GM23338 (cell line): ENCODE results near the gene LTBP3. TPM values are rescaled to one million over a fixed set of nuclear protein-coding genes. Genes with fewer than 3 reads are reported as not detected.

ENCODE experiments used
- ATAC-seq: fragments of 200-7000 bp; cut with Tn5 transposase; 3 replicates; pipeline ENCODE4 v1.9.1; 2020
- DNase-seq: peaks from one replicate; pipeline ENCODE4 v3.0.0-alpha.2; 2015; ENCODE audit warnings: low spot score
- H2AFZ ChIP-seq: fragments of 200-600 bp; sonication (generic); 2 replicates; pipeline ENCODE4 v1.8.0; 2016; ENCODE audit warnings: antibody characterized with exemption, mild to moderate bottlenecking, moderate library complexity
- H3F3A ChIP-seq: fragments of 200-600 bp; sonication (generic); replicated peaks from 2 replicates; pipeline ENCODE4 v1.8.0; 2017; ENCODE audit warnings: antibody characterized with exemption, mixed run types, low read depth
- H3K27ac ChIP-seq: fragments of 200-600 bp; sonication (generic); 2 replicates; pipeline ENCODE4 v1.6.1; 2016; ENCODE audit warnings: low read depth
- H3K27me3 ChIP-seq: fragments of 200-600 bp; sonication (generic); 2 replicates; pipeline ENCODE4 v1.8.0; 2016; ENCODE audit warnings: mild to moderate bottlenecking, mixed run types, moderate library complexity; ENCODE audit not compliant: insufficient read depth
- H3K36me3 ChIP-seq: fragments of 200-600 bp; sonication (generic); 2 replicates; pipeline ENCODE4 v1.8.0; 2016; ENCODE audit warnings: mild to moderate bottlenecking; ENCODE audit not compliant: insufficient read depth
- H3K4me1 ChIP-seq: fragments of 200-600 bp; sonication (generic); 2 replicates; pipeline ENCODE4 v1.8.0; 2016; ENCODE audit warnings: mild to moderate bottlenecking, moderate library complexity; ENCODE audit not compliant: insufficient read depth
- H3K4me2 ChIP-seq: fragments of 200-600 bp; sonication (generic); 2 replicates; pipeline ENCODE4 v1.7.1; 2017; ENCODE audit warnings: mixed run types
- H3K4me3 ChIP-seq: fragments of 200-600 bp; sonication (generic); 2 replicates; pipeline ENCODE4 v1.6.1; 2016; ENCODE audit warnings: mixed run types
- H3K79me2 ChIP-seq: fragments of 200-600 bp; sonication (generic); replicated peaks from 2 replicates; pipeline ENCODE4 v1.8.0; 2017; ENCODE audit warnings: mild to moderate bottlenecking; ENCODE audit not compliant: insufficient read depth
- H3K9me2 ChIP-seq: fragments of 200-600 bp; sonication (generic); 2 replicates; pipeline ENCODE4 v1.8.0; 2017; ENCODE audit not compliant: insufficient read depth
- H4K20me1 ChIP-seq: fragments of 200-600 bp; sonication (generic); replicated peaks from 2 replicates; pipeline ENCODE4 v1.8.0; 2017; ENCODE audit warnings: mild to moderate bottlenecking; ENCODE audit not compliant: insufficient read depth
- H3K27ac Mint-ChIP-seq: 2 replicates; pipeline ENCODE4 v1.8.0; 2020; ENCODE audit warnings: inconsistent platforms, mild to moderate bottlenecking, moderate library complexity, mixed read lengths
- H3K27me3 Mint-ChIP-seq: 3 replicates; pipeline ENCODE4 v1.8.0; 2022; ENCODE audit warnings: low read depth, mild to moderate bottlenecking, moderate library complexity, mixed read lengths, inconsistent platforms; ENCODE audit not compliant: insufficient read depth, poor library complexity
- H3K36me3 Mint-ChIP-seq: 3 replicates; pipeline ENCODE4 v1.8.0; 2021; ENCODE audit warnings: low read depth, mild to moderate bottlenecking, inconsistent platforms, moderate library complexity, mixed read lengths
- H3K4me1 Mint-ChIP-seq: 3 replicates; pipeline ENCODE4 v1.8.0; 2020; ENCODE audit warnings: mild to moderate bottlenecking, inconsistent platforms, mixed read lengths
- H3K4me3 Mint-ChIP-seq: 3 replicates; pipeline ENCODE4 v1.8.0; 2021; ENCODE audit warnings: moderate library complexity, mild to moderate bottlenecking, inconsistent platforms, mixed read lengths
- H3K9me3 Mint-ChIP-seq: 3 replicates; pipeline ENCODE4 v1.8.0; 2020; ENCODE audit warnings: moderate library complexity, mild to moderate bottlenecking, inconsistent platforms, mixed read lengths
- EZH2 ChIP-seq: fragments of 200-600 bp; sonication (generic); IDR thresholded peaks from one replicate; pipeline ENCODE4 v1.8.0; 2017; ENCODE audit warnings: antibody characterized with exemption, mild to moderate bottlenecking, low read depth; ENCODE audit not compliant: unreplicated experiment
- EZH2phosphoT487 ChIP-seq: fragments of 200-600 bp; sonication (generic); IDR thresholded peaks from one replicate; pipeline ENCODE4 v1.8.1; 2018; ENCODE audit warnings: antibody characterized with exemption; ENCODE audit not compliant: unreplicated experiment
- JUNB ChIP-seq: IDR thresholded peaks from one replicate; pipeline ENCODE4 v1.6.1; 2016; ENCODE audit warnings: antibody characterized with exemption; ENCODE audit not compliant: unreplicated experiment
- NANOG ChIP-seq: IDR thresholded peaks from 2 replicates; pipeline ENCODE4 v1.6.1; 2016; ENCODE audit warnings: antibody characterized with exemption, borderline replicate concordance
- ZNF331 ChIP-seq: fragments of 250-450 bp; sonication (Bioruptor Pico); IDR thresholded peaks from 2 replicates; pipeline ENCODE4 v1.5.0; 2020; ENCODE audit warnings: low read depth, mild to moderate bottlenecking, moderate library complexity
- polyA plus RNA-seq: library from polyadenylated mRNA; unstranded; fragments of >200 nt; fragmentation: Nextera tagmentation; extraction: Ambion mirVana; gene quantifications from 2 replicates; pipeline ENCODE4 v1.2.1, GENCODE V29; 2016
- total RNA-seq: library from RNA; depleted of rRNA; stranded (reverse); fragments of >200 nt; shearing (Covaris generic); gene quantifications from 2 replicates; pipeline ENCODE4 v1.2.3, GENCODE V29; 2014
- TF ChIP-seq, protein P1 (sequence below): fragments of 250-450 bp; sonication (Bioruptor Pico); IDR thresholded peaks from 2 replicates; pipeline ENCODE4 v1.5.0; 2020; ENCODE audit warnings: mild to moderate bottlenecking, moderate library complexity

LTBP3 gene
- total and polyA plus RNA-seq, 2 experiments from 2014 or later = 9.5 to 29.2 TPM

- peaks cover 80% of the 10 kb centered on the region for H3K4me1 Mint-ChIP-seq
- no peak for DNase-seq
- H3K36me3 Mint-ChIP-seq = no peaks in the 10 kb centered on the region
- H3K27ac ChIP-seq = no peak overlapping the region; the same call in 1 of the 2 replicates
- no peak overlapping the region for H3K4me3 ChIP-seq
- H2AFZ ChIP-seq = no peak overlapping the region
- no peak for TF ChIP-seq EZH2phosphoT487
- H3K9me2 ChIP-seq = no peaks in the 10 kb centered on the region
- H3K27me3 ChIP-seq = no peaks in the 10 kb centered on the region
- 0 out of 2 replicates have a peak overlapping the region, but pooled peaks have one; percentile 54 for H3K4me2 ChIP-seq
- H3K9me3 Mint-ChIP-seq = no peaks in the 10 kb centered on the region; the same call in 2 of the 3 replicates
- no peak for ATAC-seq
- H3K4me1 ChIP-seq = peaks cover 71% of the 10 kb centered on the region
- peaks cover 19% of the 10 kb centered on the region for H3F3A ChIP-seq
- H3K36me3 ChIP-seq = no peaks in the 10 kb centered on the region
- no peak overlapping the region for H3K27ac Mint-ChIP-seq
- no peak overlapping the region; the same call in 2 of the 3 replicates for H3K4me3 Mint-ChIP-seq
- H4K20me1 ChIP-seq = no peaks in the 10 kb centered on the region
- no peaks in the 10 kb centered on the region for H3K79me2 ChIP-seq
- H3K27me3 Mint-ChIP-seq = peaks cover 30% of the 10 kb centered on the region
These were observed 67.0 kb downstream of the LTBP3 start for GRCh38 chr11:65491163-65491465.

GRCh38 chr11:65489706-65490320 lies 68.3 kb downstream of the LTBP3 start:
- Histone ChIP-seq H2AFZ (no peak overlapping the region), H3K79me2 (no peaks in the 10 kb centered on the region), H3K27me3 (no peaks in the 10 kb centered on the region), H3K27ac (peak overlapping the region; percentile 98), H3K4me1 (peaks cover 79% of the 10 kb centered on the region), H3K4me2 (peak overlapping the region; percentile 76), H3K9me2 (no peaks in the 10 kb centered on the region), H4K20me1 (no peaks in the 10 kb centered on the region), H3F3A (peaks cover 19% of the 10 kb centered on the region), H3K36me3 (no peaks in the 10 kb centered on the region), H3K4me3 (no peak overlapping the region)
- peak overlapping the region; percentile 34; the same call in 1 of the 3 replicates for H3K4me3 Mint-ChIP-seq
- DNase-seq (no peak), ATAC-seq (no peak)
- no peaks in the 10 kb centered on the region; the same call in 2 of the 3 replicates for H3K9me3 Mint-ChIP-seq
- peaks cover 89% of the 10 kb centered on the region for H3K4me1 Mint-ChIP-seq
- peaks cover 35% of the 10 kb centered on the region for H3K27me3 Mint-ChIP-seq
- TF ChIP-seq ZNF331 (CRISPR knock-in tag) (no peak), JUNB (no peak), EZH2phosphoT487 (no peak), NANOG (no peak), EZH2 (no peak)
- TF ChIP-seq, protein P1, sequence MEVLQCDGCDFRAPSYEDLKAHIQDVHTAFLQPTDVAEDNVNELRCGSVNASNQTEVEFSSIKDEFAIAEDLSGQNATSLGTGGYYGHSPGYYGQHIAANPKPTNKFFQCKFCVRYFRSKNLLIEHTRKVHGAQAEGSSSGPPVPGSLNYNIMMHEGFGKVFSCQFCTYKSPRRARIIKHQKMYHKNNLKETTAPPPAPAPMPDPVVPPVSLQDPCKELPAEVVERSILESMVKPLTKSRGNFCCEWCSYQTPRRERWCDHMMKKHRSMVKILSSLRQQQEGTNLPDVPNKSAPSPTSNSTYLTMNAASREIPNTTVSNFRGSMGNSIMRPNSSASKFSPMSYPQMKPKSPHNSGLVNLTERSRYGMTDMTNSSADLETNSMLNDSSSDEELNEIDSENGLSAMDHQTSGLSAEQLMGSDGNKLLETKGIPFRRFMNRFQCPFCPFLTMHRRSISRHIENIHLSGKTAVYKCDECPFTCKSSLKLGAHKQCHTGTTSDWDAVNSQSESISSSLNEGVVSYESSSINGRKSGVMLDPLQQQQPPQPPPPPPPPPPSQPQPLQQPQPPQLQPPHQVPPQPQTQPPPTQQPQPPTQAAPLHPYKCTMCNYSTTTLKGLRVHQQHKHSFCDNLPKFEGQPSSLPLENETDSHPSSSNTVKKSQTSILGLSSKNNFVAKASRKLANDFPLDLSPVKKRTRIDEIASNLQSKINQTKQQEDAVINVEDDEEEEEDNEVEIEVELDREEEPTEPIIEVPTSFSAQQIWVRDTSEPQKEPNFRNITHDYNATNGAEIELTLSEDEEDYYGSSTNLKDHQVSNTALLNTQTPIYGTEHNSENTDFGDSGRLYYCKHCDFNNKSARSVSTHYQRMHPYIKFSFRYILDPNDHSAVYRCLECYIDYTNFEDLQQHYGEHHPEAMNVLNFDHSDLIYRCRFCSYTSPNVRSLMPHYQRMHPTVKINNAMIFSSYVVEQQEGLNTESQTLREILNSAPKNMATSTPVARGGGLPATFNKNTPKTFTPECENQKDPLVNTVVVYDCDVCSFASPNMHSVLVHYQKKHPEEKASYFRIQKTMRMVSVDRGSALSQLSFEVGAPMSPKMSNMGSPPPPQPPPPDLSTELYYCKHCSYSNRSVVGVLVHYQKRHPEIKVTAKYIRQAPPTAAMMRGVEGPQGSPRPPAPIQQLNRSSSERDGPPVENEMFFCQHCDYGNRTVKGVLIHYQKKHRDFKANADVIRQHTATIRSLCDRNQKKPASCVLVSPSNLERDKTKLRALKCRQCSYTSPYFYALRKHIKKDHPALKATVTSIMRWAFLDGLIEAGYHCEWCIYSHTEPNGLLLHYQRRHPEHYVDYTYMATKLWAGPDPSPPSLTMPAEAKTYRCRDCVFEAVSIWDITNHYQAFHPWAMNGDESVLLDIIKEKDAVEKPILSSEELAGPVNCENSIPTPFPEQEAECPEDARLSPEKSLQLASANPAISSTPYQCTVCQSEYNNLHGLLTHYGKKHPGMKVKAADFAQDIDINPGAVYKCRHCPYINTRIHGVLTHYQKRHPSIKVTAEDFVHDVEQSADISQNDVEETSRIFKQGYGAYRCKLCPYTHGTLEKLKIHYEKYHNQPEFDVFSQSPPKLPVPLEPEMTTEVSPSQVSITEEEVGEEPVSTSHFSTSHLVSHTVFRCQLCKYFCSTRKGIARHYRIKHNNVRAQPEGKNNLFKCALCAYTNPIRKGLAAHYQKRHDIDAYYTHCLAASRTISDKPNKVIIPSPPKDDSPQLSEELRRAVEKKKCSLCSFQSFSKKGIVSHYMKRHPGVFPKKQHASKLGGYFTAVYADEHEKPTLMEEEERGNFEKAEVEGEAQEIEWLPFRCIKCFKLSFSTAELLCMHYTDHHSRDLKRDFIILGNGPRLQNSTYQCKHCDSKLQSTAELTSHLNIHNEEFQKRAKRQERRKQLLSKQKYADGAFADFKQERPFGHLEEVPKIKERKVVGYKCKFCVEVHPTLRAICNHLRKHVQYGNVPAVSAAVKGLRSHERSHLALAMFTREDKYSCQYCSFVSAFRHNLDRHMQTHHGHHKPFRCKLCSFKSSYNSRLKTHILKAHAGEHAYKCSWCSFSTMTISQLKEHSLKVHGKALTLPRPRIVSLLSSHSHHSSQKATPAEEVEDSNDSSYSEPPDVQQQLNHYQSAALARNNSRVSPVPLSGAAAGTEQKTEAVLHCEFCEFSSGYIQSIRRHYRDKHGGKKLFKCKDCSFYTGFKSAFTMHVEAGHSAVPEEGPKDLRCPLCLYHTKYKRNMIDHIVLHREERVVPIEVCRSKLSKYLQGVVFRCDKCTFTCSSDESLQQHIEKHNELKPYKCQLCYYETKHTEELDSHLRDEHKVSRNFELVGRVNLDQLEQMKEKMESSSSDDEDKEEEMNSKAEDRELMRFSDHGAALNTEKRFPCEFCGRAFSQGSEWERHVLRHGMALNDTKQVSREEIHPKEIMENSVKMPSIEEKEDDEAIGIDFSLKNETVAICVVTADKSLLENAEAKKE (CRISPR knock-in tag) = no peak
- peak overlapping the region; percentile 99 for H3K27ac Mint-ChIP-seq
- no peaks in the 10 kb centered on the region for H3K36me3 Mint-ChIP-seq
